ENCODE data around the gene SPTB. TPM values are rescaled to one million over a fixed set of nuclear protein-coding genes. Genes with fewer than 3 reads are reported as not detected.

The SPTB gene
- total and polyA plus RNA-seq, 2 experiments from 2014 or later, result 1.1 to 1.7 TPM

DNA sequence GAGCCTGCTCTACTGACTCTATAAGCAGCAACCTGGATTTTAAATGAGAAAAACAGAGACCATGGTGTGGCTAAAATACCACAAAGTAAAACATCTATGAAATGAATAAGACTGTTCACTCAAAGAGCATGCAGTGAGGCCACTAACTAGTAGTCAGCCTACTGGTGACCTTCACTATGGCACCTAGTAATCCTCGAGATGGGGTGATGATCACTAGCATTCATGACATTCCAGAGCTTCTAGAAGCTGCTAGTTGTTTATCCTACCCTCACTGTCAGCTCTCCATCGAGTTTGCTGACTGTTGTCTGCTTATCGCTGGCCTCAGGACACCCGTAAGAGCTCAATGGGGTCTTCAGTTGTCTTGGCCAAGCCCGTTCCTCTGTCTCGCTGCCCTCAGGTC lies 13.7 kb downstream of the SPTB start:
- no peak for DNase-seq (ENCODE audit: low spot score)
- H3K4me2 ChIP-seq, result no peak overlapping the region
- WGBS (ENCODE audit: low lambda C conversion rate, missing lambda C conversion rate), result 61% methylated on average over 6 of the region's 6 CpGs
- H3K36me3 ChIP-seq (replicated peaks; ENCODE audit: insufficient read depth, low read depth), result no peaks in the 10 kb centered on the region
- peaks cover 8% of the 10 kb centered on the region for H3K27me3 ChIP-seq
- H3K79me2 ChIP-seq, result no peaks in the 10 kb centered on the region
- TF ChIP-seq EZH2 (IDR thresholded peaks at IDR 0.05; ENCODE audit: borderline replicate concordance), result no peak
- TF ChIP-seq EZH2phosphoT487 (IDR thresholded peaks at IDR 0.05; ENCODE audit: low read depth, severe bottlenecking, unreplicated experiment), result no peak
- TF ChIP-seq, protein P1, sequence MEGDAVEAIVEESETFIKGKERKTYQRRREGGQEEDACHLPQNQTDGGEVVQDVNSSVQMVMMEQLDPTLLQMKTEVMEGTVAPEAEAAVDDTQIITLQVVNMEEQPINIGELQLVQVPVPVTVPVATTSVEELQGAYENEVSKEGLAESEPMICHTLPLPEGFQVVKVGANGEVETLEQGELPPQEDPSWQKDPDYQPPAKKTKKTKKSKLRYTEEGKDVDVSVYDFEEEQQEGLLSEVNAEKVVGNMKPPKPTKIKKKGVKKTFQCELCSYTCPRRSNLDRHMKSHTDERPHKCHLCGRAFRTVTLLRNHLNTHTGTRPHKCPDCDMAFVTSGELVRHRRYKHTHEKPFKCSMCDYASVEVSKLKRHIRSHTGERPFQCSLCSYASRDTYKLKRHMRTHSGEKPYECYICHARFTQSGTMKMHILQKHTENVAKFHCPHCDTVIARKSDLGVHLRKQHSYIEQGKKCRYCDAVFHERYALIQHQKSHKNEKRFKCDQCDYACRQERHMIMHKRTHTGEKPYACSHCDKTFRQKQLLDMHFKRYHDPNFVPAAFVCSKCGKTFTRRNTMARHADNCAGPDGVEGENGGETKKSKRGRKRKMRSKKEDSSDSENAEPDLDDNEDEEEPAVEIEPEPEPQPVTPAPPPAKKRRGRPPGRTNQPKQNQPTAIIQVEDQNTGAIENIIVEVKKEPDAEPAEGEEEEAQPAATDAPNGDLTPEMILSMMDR (IDR thresholded peaks at IDR 0.05; ENCODE audit: poor library complexity), result no peak
- no peaks in the 10 kb centered on the region for H4K20me1 ChIP-seq (ENCODE audit: insufficient read depth, poor library complexity, severe bottlenecking)
- H3K27ac ChIP-seq, result no peak overlapping the region
- H3K9me3 ChIP-seq (ENCODE audit: low read depth), result no peaks in the 10 kb centered on the region
- H3K4me1 ChIP-seq (ENCODE audit: insufficient read depth), result no peaks in the 10 kb centered on the region
- H3K9me2 ChIP-seq (replicated peaks; ENCODE audit: insufficient read depth), result no peaks in the 10 kb centered on the region
- H2AFZ ChIP-seq, result no peak overlapping the region
- H3K4me3 ChIP-seq, result no peak overlapping the region

- Histone ChIP-seq H3K4me2 (no peak overlapping the region), H3K4me3 (no peak overlapping the region), H3K36me3 (replicated peaks; ENCODE audit: insufficient read depth, low read depth) (no peaks in the 10 kb centered on the region), H2AFZ (no peak overlapping the region), H3K79me2 (no peaks in the 10 kb centered on the region), H3K9me2 (replicated peaks; ENCODE audit: insufficient read depth) (no peaks in the 10 kb centered on the region), H3K27me3 (no peaks in the 10 kb centered on the region), H3K9me3 (ENCODE audit: low read depth) (no peaks in the 10 kb centered on the region), H3K4me1 (ENCODE audit: insufficient read depth) (no peaks in the 10 kb centered on the region), H3K27ac (no peak overlapping the region), H4K20me1 (ENCODE audit: insufficient read depth, poor library complexity, severe bottlenecking) (no peaks in the 10 kb centered on the region)
- no peak for DNase-seq (ENCODE audit: low spot score)
- 76% methylated on average over 6 of the region's 6 CpGs for WGBS (ENCODE audit: low lambda C conversion rate, missing lambda C conversion rate)
- no peak for TF ChIP-seq EZH2 (IDR thresholded peaks at IDR 0.05; ENCODE audit: borderline replicate concordance)
- TF ChIP-seq, protein P1 (IDR thresholded peaks at IDR 0.05; ENCODE audit: poor library complexity), result no peak
Measured at GRCh38 chr14:64865109-64865508, 14.6 kb downstream of the SPTB start.

GRCh38 chr14:64864258-64864657 lies 15.4 kb downstream of the SPTB start:
- no peak overlapping the region for H3K27ac ChIP-seq
- TF ChIP-seq, protein P1 (IDR thresholded peaks at IDR 0.05; ENCODE audit: poor library complexity), result no peak
- TF ChIP-seq EZH2phosphoT487 (IDR thresholded peaks at IDR 0.05; ENCODE audit: low read depth, severe bottlenecking, unreplicated experiment), result no peak
- no peak for TF ChIP-seq EZH2 (IDR thresholded peaks at IDR 0.05; ENCODE audit: borderline replicate concordance)
- no peaks in the 10 kb centered on the region for H3K9me3 ChIP-seq (ENCODE audit: low read depth)
- no peaks in the 10 kb centered on the region for H4K20me1 ChIP-seq (ENCODE audit: insufficient read depth, poor library complexity, severe bottlenecking)
- no peak overlapping the region for H3K4me3 ChIP-seq
- no peak for DNase-seq (ENCODE audit: low spot score)
- H3K4me1 ChIP-seq (ENCODE audit: insufficient read depth), result no peaks in the 10 kb centered on the region
- H2AFZ ChIP-seq, result no peak overlapping the region
- no peak overlapping the region for H3K4me2 ChIP-seq
- 97% methylated on average over 1 of the region's 1 CpG for WGBS (ENCODE audit: low lambda C conversion rate, missing lambda C conversion rate)
- no peaks in the 10 kb centered on the region for H3K27me3 ChIP-seq
- H3K36me3 ChIP-seq (replicated peaks; ENCODE audit: insufficient read depth, low read depth), result no peaks in the 10 kb centered on the region
- H3K9me2 ChIP-seq (replicated peaks; ENCODE audit: insufficient read depth), result no peaks in the 10 kb centered on the region
- no peaks in the 10 kb centered on the region for H3K79me2 ChIP-seq

DNA sequence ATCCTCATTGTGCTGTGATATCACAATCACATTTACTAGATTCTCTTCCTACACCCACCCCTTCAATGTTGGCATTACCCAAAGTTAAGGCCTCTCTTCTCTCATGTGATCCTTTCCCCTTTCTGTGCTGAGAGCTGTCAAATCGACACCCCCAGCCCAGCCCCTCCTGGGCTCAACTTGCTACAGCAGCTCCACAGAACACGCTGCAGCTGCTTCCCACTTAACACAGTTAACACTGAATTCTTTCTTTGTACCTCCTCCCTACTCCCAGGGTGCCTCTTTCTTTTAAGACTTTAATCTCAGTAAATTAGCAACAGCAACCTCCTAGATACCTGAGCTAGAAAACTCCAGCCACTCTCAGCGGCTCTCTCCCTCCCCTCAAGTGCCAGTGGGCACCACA lies 17.8 kb downstream of the SPTB start:
- no peaks in the 10 kb centered on the region for H3K9me2 ChIP-seq (replicated peaks; ENCODE audit: insufficient read depth)
- WGBS (ENCODE audit: low lambda C conversion rate, missing lambda C conversion rate), result 41% methylated on average over 3 of the region's 3 CpGs
- H3K9me3 ChIP-seq (ENCODE audit: low read depth), result no peaks in the 10 kb centered on the region
- DNase-seq (ENCODE audit: low spot score), result no peak
- no peaks in the 10 kb centered on the region for H3K27me3 ChIP-seq
- H3K4me2 ChIP-seq, result no peak overlapping the region
- no peaks in the 10 kb centered on the region for H3K4me1 ChIP-seq (ENCODE audit: insufficient read depth)
- no peak overlapping the region for H2AFZ ChIP-seq
- no peak overlapping the region for H3K4me3 ChIP-seq
- no peaks in the 10 kb centered on the region for H3K79me2 ChIP-seq
- H3K27ac ChIP-seq, result no peak overlapping the region
- TF ChIP-seq EZH2phosphoT487 (IDR thresholded peaks at IDR 0.05; ENCODE audit: low read depth, severe bottlenecking, unreplicated experiment), result no peak
- TF ChIP-seq, protein P1 (IDR thresholded peaks at IDR 0.05; ENCODE audit: poor library complexity), result no peak
- TF ChIP-seq EZH2 (IDR thresholded peaks at IDR 0.05; ENCODE audit: borderline replicate concordance), result no peak
- H3K36me3 ChIP-seq (replicated peaks; ENCODE audit: insufficient read depth, low read depth), result no peaks in the 10 kb centered on the region
- H4K20me1 ChIP-seq (ENCODE audit: insufficient read depth, poor library complexity, severe bottlenecking), result no peaks in the 10 kb centered on the region

Measured in hepatocyte (in vitro differentiated cells).